Hematopoietic multipotent progenitor cell treated with erythropoietin and hydrocortisone succinate and interleukin-3 and kit ligand, for 15 days (in vitro differentiated cells): Measurements from ENCODE around the gene PIP4P1.
"Not testable (repeated sequence)": the region's sequence is repeated elsewhere in the genome, so short reads cannot be mapped to it uniquely, and the experiment has no call there.

Experiments used
- DNase-seq: peaks from one replicate; pipeline ENCODE4 v3.0.0-alpha.2; 2015; ENCODE audit warnings: low spot score

The PIP4P1 gene

GRCh38 chr14:20476776-20477175, 15.5 kb upstream of the PIP4P1 start:
- DNase-seq, result peak; percentile 73

- DNase-seq, result peak; percentile 85
Observed at GRCh38 chr14:20472536-20473169, 11.4 kb upstream of the PIP4P1 start.

GRCh38 chr14:20470603-20470901, 9.3 kb upstream of the PIP4P1 start:
- DNase-seq, result peak; percentile 28

- peak; percentile 70 for DNase-seq
Observed at GRCh38 chr14:20469890-20470602, 8.8 kb upstream of the PIP4P1 start.

- DNase-seq, result peak; percentile 96
Observed at GRCh38 chr14:20469242-20469889, 8.1 kb upstream of the PIP4P1 start, which contains the start of gene PNP. PNP (plus strand) TSS chr14:20469406; CDS start chr14:20469525, 119 bp downstream.

GRCh38 chr14:20468764-20469241, 7.6 kb upstream of the PIP4P1 start:
- no peak for DNase-seq

- DNase-seq, result peak; percentile 52
Observed at GRCh38 chr14:20460458-20461224, 593 bp downstream of the PIP4P1 start.

- DNase-seq, result no peak
Observed at GRCh38 chr14:20458031-20458789, 3.0 kb downstream of the PIP4P1 start.

- no peak for DNase-seq
Observed at GRCh38 chr14:20456971-20457370, 4.3 kb downstream of the PIP4P1 start.

GRCh38 chr14:20455355-20456300, 5.6 kb downstream of the PIP4P1 start:
- peak; percentile 78 for DNase-seq

- peak; percentile 99 for DNase-seq
Observed at GRCh38 chr14:20454516-20455354, 6.5 kb downstream of the PIP4P1 start, which contains the start of the genes APEX1 and OSGEP. APEX1 (plus strand) TSS chr14:20455226; CDS start chr14:20455646, 420 bp downstream. OSGEP (minus strand) TSS chr14:20454812; CDS start chr14:20454683, 129 bp downstream.

GRCh38 chr14:20452831-20453230, 8.4 kb downstream of the PIP4P1 start:
- not testable (repeated sequence) for DNase-seq

- DNase-seq, result no peak
Observed at GRCh38 chr14:20446889-20447288, 14.3 kb downstream of the PIP4P1 start.

GRCh38 chr14:20443650-20444049, 17.6 kb downstream of the PIP4P1 start:
- not testable (repeated sequence) for DNase-seq

GRCh38 chr14:20441461-20441860, 19.8 kb downstream of the PIP4P1 start:
- no peak for DNase-seq

- no peak for DNase-seq
Observed at GRCh38 chr14:20440882-20441281, 20.4 kb downstream of the PIP4P1 start.

GRCh38 chr14:20440465-20440864, 20.8 kb downstream of the PIP4P1 start:
- DNase-seq, result no peak

GRCh38 chr14:20438664-20439063, 22.6 kb downstream of the PIP4P1 start:
- no peak for DNase-seq

GRCh38 chr14:20436363-20436755, 24.9 kb downstream of the PIP4P1 start:
- no peak for DNase-seq
